GM18519 (cell line): ENCODE data around the gene CAPN6.

Experiments
- ATAC-seq: cut with Tn5 transposase; IDR thresholded peaks from one replicate; pipeline ENCODE4 v1.9.1; 2021; ENCODE audit warnings: mild to moderate bottlenecking, moderate library complexity; ENCODE audit not compliant: unreplicated experiment, low FRiP score

CAPN6 gene, protein sequence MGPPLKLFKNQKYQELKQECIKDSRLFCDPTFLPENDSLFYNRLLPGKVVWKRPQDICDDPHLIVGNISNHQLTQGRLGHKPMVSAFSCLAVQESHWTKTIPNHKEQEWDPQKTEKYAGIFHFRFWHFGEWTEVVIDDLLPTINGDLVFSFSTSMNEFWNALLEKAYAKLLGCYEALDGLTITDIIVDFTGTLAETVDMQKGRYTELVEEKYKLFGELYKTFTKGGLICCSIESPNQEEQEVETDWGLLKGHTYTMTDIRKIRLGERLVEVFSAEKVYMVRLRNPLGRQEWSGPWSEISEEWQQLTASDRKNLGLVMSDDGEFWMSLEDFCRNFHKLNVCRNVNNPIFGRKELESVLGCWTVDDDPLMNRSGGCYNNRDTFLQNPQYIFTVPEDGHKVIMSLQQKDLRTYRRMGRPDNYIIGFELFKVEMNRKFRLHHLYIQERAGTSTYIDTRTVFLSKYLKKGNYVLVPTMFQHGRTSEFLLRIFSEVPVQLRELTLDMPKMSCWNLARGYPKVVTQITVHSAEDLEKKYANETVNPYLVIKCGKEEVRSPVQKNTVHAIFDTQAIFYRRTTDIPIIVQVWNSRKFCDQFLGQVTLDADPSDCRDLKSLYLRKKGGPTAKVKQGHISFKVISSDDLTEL

DNA sequence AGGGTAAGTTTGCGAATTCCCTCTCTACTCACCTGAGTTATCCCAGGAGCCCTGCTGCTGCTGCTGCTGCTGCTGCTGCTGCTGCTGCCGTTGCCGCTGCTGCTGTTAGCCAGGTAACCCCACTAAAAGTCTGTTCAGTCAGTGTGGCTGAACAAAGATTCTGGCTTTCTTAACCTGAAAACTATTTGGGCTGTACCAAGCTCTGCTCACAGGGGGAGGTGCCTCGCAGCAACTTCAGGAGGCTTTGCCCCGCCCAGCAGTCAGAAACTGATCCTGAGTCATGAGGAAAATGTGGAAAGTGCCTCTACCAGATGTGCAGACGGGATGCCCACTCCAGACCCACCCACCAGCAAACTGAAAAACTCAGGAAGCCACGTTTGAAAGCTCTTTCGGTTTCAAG, at the start of gene CAPN6:
TSS of gene CAPN6 (minus strand) at position 145 of the 400 bp plus-strand sequence. CDS start 6,547 bp downstream, outside the sequence.
- ATAC-seq, result no peak

DNA sequence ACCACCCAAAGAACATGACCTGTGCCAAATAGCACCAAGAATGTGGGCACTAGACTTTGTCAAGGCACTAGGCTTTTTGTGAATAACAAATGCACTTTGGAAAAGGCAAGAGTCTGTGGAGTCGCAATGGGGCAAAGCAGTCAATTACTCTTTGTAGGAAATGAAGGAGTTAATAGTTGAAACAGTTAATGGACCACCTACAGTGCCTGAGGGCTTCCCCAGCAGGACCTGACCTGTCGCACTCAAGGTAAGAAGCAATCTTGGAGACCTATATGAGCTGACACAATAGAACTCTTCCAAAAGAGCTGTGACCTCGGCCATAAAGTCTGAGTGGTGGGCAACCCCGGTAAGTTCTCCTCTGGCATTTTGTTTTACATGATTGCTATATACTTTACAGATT, 49.2 kb upstream of the CAPN6 start:
- ATAC-seq, result no peak

DNA sequence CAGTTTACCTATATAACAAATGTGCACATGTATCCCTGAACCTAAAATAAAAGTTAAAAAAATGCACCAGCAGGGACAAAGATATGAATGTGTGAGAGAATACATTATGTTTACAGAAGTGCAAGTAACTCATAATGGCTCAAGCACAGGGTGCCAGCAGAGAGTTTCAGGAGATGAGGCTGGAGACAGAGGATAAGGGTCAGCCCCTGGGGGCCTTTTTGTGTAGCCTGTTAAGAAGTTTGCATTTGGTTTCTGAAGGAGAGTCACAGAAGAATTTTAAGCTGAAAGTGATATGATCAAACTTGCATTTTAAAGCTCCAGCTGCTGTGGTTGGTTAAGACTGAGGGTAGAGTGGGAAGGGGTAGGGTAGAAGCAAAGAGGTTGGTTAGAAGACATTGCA, 48.6 kb upstream of the CAPN6 start:
- ATAC-seq, result no peak

DNA sequence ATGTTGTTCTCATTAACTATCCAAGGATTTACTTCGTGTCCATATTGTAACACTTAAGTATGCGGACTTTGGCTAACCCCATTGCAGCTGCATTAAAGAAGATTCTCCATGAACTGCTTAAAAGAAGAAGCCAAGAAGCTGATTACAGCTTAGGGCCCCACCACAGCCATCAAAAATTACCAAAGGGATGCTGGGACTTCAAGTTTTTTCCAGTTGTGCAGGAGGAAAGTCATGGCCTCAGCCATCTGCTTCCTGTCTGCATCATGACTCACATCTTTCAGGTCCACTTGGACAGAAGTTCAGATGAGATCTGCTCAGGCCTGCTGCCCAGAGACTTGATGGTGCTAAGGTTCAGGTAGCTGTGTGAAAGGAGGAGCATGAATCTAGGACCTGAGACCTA, 38.8 kb upstream of the CAPN6 start:
- no peak for ATAC-seq

DNA sequence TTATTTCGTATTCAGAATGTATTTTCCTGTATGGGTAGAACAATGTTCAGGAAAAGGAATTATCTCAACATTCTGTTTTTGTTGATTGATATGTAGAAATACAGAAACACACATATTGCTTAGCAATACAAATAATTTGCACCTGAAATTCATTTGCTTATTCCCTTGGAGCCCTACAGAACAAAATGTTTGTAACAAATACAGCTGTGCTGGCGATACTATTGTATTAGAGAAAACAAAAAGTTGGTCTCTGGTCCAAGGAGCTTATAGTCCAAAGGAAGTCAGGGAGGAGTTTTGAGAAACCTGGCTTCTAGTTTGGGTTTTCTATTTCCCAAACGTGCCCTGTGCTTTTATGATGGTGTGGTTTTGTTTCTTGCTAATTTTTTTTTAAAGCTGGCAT, 37.8 kb upstream of the CAPN6 start:
- ATAC-seq, result no peak

DNA sequence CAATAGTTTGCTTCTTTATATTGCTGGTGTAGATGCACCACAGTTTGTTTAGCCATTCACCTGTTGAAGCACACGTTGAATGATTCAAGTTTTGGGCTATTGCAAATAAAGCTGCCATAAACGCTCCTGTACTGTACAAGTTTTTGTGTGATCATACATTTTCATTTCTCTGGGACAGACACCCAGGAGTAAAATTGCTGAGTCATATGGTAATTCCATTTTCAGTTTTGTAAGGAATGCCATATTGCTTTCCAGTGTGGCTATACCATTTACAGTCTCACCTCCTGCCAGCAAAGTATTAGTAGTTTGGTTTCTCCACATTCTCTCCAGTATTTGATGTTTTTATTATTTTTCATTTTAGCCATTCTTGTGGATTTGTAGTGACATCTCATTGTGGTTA, 32.0 kb upstream of the CAPN6 start:
- no peak for ATAC-seq

DNA sequence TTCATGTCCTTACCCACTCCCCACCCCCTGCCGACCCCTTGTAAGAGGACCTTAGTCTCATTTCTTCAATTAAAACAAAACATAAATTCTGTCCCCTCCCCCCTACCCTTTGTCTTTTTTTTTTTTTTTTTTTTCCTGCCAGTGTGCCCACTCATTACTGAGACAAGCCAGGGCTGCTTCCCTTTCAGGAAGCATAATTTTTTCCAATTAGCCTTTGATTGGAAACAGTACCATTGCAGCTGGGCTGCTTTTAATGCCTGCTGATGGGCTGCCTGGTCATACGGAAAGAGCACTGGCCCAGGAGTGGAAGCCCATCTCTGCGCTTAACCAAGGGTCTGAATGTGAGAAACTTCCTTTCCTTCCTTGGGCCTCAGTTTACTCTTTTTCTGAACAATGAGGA, 18.6 kb upstream of the CAPN6 start:
- no peak for ATAC-seq

DNA sequence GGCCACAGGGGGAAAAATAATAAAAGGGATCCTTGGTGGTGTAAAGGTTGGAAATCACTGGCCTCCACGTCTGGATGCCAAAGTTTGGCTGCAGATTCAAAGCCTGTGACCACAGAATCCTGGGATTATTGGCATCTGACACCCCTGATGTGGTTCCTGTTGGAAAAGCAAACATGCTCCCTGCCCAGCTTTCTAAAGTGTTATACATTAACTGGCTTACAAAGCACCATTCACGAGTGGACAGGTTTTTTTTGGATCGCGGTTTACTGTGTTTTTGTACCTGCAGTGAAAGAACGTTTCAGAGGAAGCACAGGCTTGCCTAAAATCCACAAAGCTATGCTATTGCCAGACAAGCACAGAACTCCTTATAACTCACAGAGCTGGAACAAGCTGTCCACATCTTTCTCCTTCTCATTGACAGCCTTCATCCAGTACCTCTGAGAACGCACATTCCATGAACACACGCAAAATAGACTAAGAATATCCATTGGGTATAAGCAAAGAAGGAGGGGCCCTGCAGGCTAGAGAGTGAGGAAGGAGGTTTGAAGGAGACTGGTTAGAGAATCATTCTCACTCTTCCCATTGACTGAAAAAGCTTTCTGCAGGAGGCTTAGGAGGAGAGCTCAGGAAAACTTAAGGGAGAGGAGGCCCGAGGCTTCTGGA, 14.5 kb upstream of the CAPN6 start:
- ATAC-seq, result no peak

DNA sequence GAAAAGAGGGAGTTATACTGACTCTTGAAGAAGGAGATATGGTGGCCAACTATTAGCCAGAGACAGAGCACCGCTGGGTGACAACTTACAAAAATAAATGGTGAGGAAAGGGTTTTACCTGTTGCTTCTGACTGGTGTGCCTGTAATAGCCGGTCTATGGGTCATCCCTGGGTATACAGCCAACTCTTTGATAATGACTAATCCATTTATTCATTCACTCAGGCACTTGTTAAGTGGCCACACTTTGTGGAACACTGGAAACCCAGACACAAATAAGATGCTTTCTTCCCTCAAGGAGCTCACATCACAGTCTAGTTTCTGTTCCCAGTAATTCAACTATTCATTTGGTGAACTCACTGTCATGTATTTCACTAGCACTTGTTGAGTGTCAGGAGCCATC, 13.2 kb upstream of the CAPN6 start:
- no peak for ATAC-seq

DNA sequence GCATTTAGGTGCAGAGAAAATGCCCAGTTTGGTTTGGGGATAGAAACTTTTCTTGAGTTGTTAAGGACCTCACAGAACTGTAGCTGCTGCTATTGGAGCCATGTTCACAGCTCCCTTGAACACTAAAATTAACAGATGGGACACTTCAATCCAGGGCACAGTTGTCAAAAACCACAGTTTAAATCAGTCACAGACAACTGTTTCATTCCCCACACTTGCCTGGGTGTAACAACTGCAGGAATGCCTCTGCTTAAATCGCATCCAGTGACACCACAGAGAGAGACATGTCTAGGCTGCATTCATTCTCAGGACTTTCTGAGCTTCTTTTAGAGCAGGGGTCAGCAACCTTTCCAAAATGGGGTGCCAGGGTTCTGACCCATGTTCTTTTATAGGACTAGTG, 12.7 kb upstream of the CAPN6 start:
- ATAC-seq, result no peak

DNA sequence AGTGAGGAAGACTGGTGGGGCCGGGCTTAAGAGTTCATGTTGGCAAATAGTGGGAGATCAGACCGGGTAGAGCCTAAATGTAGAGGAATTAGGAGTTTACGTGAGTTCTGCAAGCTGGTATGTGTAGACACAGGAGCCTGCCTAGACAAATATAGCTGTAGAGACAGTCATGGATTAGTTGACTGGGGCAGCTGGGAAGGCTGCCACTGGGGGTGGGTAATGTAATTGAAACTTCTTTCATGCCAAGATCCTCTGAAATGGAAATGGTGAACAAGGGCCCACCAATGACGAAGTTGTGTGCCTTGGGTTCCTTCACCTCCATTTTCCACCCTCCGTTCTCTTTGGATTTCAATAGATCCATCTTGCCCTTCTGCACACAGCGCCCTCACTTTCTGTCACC, 11.9 kb upstream of the CAPN6 start:
- ATAC-seq, result no peak

DNA sequence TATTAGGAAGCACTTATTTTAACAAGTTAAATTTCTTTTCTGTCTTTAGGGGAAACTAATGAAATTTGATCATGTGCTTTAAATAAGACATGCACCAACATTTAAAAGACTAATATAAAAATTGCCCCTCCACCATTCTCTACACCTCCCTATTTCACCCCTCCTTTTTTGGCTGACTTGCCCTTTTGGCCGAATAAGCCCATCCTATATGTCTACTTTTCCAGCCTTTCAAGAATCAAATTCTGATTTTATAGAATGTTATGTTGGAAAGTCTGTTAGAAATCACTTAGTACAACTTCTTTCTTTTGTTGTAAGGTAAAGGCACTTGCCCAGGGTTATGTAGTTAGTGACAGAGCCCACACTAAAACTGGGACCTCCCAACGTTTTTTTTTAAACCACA, 1.8 kb downstream of the CAPN6 start:
- no peak for ATAC-seq

DNA sequence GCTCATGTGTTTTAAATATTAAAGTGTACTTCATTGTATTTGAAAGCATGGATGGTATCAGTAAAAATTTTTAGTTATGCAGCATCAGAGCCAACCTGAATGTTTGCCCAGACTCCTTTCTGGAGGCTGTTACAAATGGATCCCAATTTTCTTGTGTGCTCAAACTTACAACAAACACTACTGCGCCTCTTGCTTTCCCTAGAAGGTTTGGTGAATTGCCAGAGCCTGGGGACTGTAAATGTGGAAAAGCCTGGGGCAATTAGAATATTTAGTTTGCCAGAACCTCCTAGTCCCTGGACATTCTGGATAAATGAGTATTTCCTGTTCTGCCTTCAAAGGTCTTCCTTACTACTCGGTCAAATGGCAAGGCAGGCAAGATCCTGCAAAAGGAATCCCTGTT, 4.8 kb downstream of the CAPN6 start:
- ATAC-seq, result no peak

DNA sequence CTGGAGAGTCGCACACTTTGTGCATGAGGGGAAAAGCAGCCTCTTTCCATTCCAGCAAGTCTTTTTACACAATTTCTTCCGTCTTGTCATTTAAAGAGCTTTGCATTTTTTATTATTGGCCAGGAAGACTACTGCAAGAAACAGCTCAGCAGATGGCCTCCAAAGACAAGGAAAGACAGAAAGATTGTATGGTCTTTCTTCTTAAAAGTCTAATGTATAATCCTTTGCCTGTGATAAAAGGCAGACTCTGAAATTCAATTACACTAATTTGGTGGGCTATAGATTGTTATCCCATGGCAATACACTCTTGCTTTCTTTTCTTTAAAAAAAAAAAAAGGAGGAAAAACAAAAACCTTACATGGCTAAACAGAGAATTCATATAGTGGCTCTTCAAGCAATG, 5.9 kb downstream of the CAPN6 start:
- no peak for ATAC-seq

DNA sequence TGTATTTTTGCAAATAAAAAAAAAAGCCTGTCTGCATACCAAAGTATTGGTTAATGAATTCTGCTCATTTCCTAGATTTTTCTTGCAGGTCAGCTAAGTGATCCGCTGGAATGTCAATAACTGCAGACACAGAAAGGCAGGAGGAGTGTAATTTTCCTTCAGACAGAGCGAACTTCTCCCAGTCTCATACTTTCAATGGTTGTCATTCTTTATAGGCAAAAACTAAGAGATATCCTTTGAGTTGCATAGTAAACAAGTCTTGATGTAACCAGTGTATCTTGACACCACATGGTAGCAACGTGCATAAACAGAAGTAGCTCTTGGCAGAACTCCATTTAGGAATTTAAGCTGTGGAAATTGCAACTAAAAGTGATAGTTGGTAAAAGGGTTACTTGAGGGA, 8.2 kb downstream of the CAPN6 start:
- ATAC-seq, result no peak

DNA sequence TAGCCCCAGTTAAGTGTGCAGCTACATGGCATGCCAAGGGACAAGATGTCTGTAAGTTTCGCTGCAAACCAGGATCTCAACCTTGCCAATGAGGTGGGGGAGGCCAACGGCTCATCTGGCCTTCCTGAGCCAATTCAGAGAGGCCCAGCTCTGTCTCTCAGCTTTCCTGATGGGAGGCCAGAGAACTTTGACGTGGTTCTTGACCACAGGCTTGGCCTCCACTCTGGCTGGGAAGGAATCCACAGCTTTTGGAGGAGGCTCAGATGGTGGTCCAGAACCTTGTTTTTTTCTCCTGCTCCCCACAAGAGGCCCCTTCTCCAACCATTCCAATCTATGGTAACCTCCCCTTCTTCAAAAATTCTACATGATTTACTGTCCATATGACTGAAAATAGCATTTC, 9.8 kb downstream of the CAPN6 start:
- no peak for ATAC-seq

DNA sequence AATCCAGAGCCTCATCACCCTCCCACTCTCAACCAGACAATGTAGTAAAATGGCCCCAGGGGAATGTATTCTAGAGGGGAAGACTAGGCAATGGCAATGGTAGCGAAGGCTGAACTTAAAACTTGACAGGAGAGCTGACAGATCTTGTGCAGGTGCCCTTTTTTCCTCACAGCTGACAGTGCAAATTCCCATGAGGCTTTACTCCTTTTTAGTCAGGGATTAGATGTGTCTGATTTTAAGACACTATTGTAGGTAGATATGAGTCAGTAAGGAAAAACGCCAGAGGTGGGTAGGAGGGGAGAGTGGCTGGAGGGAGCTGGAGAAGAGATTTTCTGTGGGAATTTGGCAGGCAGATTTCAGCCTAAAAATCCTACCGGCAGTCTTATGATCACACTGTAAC, 10.7 kb downstream of the CAPN6 start:
- ATAC-seq, result no peak

DNA sequence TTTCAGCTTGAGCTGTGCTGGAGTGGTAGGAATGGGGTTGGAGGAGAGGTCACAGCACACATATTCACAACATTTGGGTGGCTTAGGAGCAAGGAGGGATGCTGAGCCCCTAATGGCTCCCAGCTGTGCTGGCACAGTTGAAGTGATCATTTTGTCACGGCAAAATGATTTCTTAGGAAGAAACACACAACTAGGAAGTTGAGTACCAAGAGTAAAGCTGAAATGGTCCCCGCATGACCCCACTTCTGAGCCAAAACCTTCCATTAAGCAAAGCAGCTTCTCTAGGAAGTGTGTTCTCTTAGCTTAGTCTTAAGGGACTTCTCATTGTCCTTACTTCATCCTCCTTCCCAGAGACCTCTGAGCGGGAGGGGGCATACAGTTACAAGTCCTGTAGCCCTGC, 12.6 kb downstream of the CAPN6 start:
- ATAC-seq, result no peak

DNA sequence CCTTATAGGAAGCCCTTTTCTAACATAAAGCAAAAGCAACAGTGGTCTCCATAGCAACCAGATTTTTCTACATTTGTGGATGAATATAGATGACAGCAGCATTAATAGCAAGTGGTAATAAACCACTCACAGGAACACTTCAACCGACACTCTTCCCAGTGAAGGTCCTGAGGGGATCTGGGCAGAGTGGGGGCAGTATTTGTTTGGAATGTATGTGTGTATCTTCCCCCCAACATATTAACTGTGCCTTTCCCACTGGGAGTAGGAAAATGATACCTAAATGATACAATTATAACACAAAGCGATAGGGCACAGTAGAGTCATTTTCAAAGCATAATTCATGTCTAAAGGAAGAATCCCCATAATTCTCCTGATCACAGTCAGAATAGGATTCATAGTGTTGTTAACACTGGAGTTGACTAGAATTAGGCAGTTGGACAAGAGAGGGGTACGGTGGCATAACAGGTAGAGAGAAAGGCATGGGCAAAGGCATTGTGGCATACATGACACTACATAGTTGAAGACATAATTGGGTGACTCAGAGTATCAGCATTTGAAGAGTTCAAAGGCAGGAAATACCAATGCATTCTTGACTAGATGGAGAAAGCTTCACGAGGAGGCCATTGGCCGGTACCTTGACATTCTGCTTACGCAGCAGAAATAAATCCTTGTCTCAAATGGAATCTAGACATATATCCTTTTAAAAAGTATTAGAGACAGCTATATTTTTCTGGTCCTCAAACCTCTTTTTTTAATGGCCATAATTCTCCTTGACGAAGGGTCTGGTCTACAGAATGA, 15.2 kb downstream of the CAPN6 start:
- no peak for ATAC-seq

DNA sequence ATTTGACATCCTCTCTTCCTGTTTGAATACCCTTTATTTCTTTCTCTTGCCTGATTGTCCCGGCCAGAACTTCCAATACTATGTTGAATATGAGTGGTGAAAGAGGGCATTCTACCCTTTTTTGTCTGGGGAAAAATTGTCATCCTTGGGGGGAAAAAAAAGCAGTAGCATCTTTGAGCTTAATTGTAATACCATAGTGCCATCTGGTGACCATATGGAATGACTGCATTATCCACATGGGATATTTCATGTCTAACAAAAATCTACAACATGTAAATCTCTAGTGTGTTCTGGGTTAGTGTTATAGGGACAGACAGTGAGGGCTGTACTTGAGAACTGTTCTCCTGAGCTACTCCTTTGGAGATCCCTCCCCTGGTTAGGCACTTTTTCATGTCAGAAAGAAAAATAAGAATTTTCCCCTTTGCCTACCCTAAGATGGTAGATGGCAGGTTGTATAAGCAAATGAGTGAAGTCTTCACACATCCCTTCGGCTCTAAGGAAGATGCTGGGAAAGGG, 26.0 kb downstream of the CAPN6 start:
- ATAC-seq, result no peak

DNA sequence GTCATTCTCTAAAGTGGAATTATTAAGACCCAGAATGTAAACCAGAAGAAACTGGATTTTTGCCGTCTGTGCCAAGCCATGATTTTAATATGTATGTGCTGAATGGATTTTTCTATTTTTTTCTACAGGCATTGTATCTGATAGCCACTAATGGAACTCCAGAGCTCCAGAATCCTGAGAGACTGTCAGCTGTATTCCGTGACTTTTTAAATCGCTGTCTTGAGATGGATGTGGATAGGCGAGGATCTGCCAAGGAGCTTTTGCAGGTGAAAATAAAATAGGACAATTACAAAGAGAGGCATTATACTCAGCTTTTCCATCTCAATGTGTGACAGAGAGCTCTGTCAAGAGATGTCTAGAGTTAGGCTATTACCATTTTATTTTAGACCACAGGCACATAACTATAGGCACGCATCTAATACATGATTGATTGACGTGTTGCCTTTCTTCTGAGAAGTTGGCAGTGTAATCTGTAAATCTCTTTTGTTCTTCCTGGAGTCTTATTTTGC, 53.9 kb downstream of the CAPN6 start:
- ATAC-seq, result no peak
